Neural progenitor cell (in vitro differentiated cells): Measurements from ENCODE around the gene TMIGD3.

ENCODE experiments used
- CTCF ChIP-seq: fragments of 200-600 bp; sonication (generic); IDR thresholded peaks from 2 replicates; pipeline ENCODE4 v1.5.1; 2017; ENCODE audit warnings: antibody characterized with exemption, mild to moderate bottlenecking
- EZH2 ChIP-seq: fragments of 200-600 bp; sonication (generic); IDR thresholded peaks from 2 replicates; pipeline ENCODE4 v1.6.1; 2017; ENCODE audit warnings: antibody characterized with exemption, mild to moderate bottlenecking, moderate library complexity

- no peak for TF ChIP-seq CTCF
- TF ChIP-seq EZH2, result no peak
These were observed 19.6 kb downstream of the TMIGD3 start for GRCh38 chr1:111483876-111484275.
